KBM-7 (cell line): ENCODE data around the gene LPP.

Experiments
- DNase-seq: peaks from one replicate; pipeline ENCODE4 v3.0.0-alpha.2; 2015
- in situ Hi-C: fragments of 300-500 bp; cut with MboI; formaldehyde crosslinking; loops from 2 replicates; pipeline ENCODE4 v1.14.3; 2020; ENCODE audit warnings: low sequenced_read_pairs, low pct_unique_long_range_greater_than_20kb, mixed read lengths

The LPP gene

GRCh38 chr3:188503647-188504046 lies 349.7 kb downstream of the LPP start:
- DNase-seq = no peak
- in situ Hi-C loops = no loop called here

- in situ Hi-C loops = no loop called here
- no peak for DNase-seq
Measured at GRCh38 chr3:188505151-188505550, 351.2 kb downstream of the LPP start.

- in situ Hi-C loops = no loop called here
- no peak for DNase-seq
Measured at GRCh38 chr3:188505911-188506310, 352.0 kb downstream of the LPP start.

- in situ Hi-C loops = no loop called here
- no peak for DNase-seq
Measured at GRCh38 chr3:188506446-188506845, 352.5 kb downstream of the LPP start.

- in situ Hi-C loops = no loop called here
Measured at GRCh38 chr3:188507244-188507720, 353.3 kb downstream of the LPP start.

GRCh38 chr3:188508454-188508853 lies 354.5 kb downstream of the LPP start:
- DNase-seq = no peak
- in situ Hi-C loops = no loop called here

More at GRCh38 chr3:188507244-188507720, 353.3 kb downstream of the LPP start:
- peak; percentile 72 for DNase-seq

GRCh38 chr3:188509316-188509715 lies 355.4 kb downstream of the LPP start:
- DNase-seq = no peak
- in situ Hi-C loops = no loop called here

- in situ Hi-C loops = no loop called here
- no peak for DNase-seq
Measured at GRCh38 chr3:188510366-188510765, 356.4 kb downstream of the LPP start.

GRCh38 chr3:188513662-188514328 lies 359.8 kb downstream of the LPP start:
- in situ Hi-C loops = no loop called here
- DNase-seq = no peak

GRCh38 chr3:188516515-188516914 lies 362.6 kb downstream of the LPP start:
- in situ Hi-C loops = no loop called here

GRCh38 chr3:188518416-188518815 lies 364.5 kb downstream of the LPP start:
- no peak for DNase-seq
- in situ Hi-C loops = no loop called here

More at GRCh38 chr3:188516515-188516914, 362.6 kb downstream of the LPP start:
- DNase-seq = no peak

GRCh38 chr3:188518835-188519452 lies 365.0 kb downstream of the LPP start:
- DNase-seq = no peak
- in situ Hi-C loops = no loop called here

- DNase-seq = no peak
- in situ Hi-C loops = no loop called here
Measured at GRCh38 chr3:188520466-188520865, 366.5 kb downstream of the LPP start.

- no peak for DNase-seq
- in situ Hi-C loops = no loop called here
Measured at GRCh38 chr3:188522115-188522514, 368.2 kb downstream of the LPP start.

GRCh38 chr3:188523291-188523690 lies 369.3 kb downstream of the LPP start:
- DNase-seq = no peak
- in situ Hi-C loops = no loop called here

GRCh38 chr3:188524052-188524451 lies 370.1 kb downstream of the LPP start:
- no peak for DNase-seq
- in situ Hi-C loops = no loop called here

- in situ Hi-C loops = no loop called here
Measured at GRCh38 chr3:188526057-188526456, 372.1 kb downstream of the LPP start.

GRCh38 chr3:188527389-188527788 lies 373.4 kb downstream of the LPP start:
- in situ Hi-C loops = no loop called here

More at GRCh38 chr3:188526057-188526456, 372.1 kb downstream of the LPP start:
- peak; percentile 23 for DNase-seq

GRCh38 chr3:188528396-188528795 lies 374.4 kb downstream of the LPP start:
- in situ Hi-C loops = no loop called here

More at GRCh38 chr3:188527389-188527788, 373.4 kb downstream of the LPP start:
- DNase-seq = no peak

GRCh38 chr3:188529228-188529627 lies 375.3 kb downstream of the LPP start:
- DNase-seq = no peak
- in situ Hi-C loops = no loop called here

More at GRCh38 chr3:188528396-188528795, 374.4 kb downstream of the LPP start:
- no peak for DNase-seq

- in situ Hi-C loops = no loop called here
- DNase-seq = no peak
Measured at GRCh38 chr3:188530226-188530625, 376.3 kb downstream of the LPP start.
